Osteoblast (primary cell): Measurements from ENCODE around the gene GNG5. TPM values are rescaled to one million over a fixed set of nuclear protein-coding genes. Genes with fewer than 3 reads are reported as not detected.
A peak's percentile ranks its signal among the peaks of the same experiment; 100 is the strongest.

ENCODE experiments used
- DNase-seq: peaks from one replicate; pipeline ENCODE4 v3.0.0; 2011; ENCODE audit warnings: low spot score, mixed read lengths; ENCODE audit not compliant: insufficient read length; ENCODE audit errors: missing footprints
- H2AFZ ChIP-seq: 2 replicates; pipeline ENCODE4 v1.6.0; 2011; ENCODE audit warnings: mild to moderate bottlenecking, low read length
- H3K27ac ChIP-seq: 2 replicates; pipeline ENCODE4 v1.5.1; 2011; ENCODE audit warnings: mild to moderate bottlenecking, low read depth, low read length, moderate library complexity
- H3K27me3 ChIP-seq: 2 replicates; pipeline ENCODE4 v1.6.0; 2012; ENCODE audit warnings: mild to moderate bottlenecking, control low read depth, inconsistent platforms, low read length, moderate library complexity; ENCODE audit not compliant: insufficient read depth
- H3K36me3 ChIP-seq: 2 replicates; pipeline ENCODE4 v1.5.1; 2011; ENCODE audit warnings: mild to moderate bottlenecking, low read length, control low read depth, moderate library complexity; ENCODE audit not compliant: insufficient read depth
- H3K4me1 ChIP-seq: 2 replicates; pipeline ENCODE4 v1.5.1; 2011; ENCODE audit warnings: mild to moderate bottlenecking, low read length, control low read depth, moderate library complexity; ENCODE audit not compliant: insufficient read depth
- H3K4me2 ChIP-seq: 2 replicates; pipeline ENCODE4 v1.6.0; 2011; ENCODE audit warnings: mild to moderate bottlenecking, low read length; ENCODE audit not compliant: insufficient read depth
- H3K4me3 ChIP-seq: fragments of 200-600 bp; sonication (generic); 3 replicates; pipeline ENCODE4 v1.5.1; 2012; ENCODE audit warnings: mild to moderate bottlenecking, low read length, inconsistent platforms; ENCODE audit not compliant: insufficient read depth
- H3K79me2 ChIP-seq: 2 replicates; pipeline ENCODE4 v1.6.0; 2012; ENCODE audit warnings: mild to moderate bottlenecking, low read length, control low read depth, inconsistent platforms; ENCODE audit not compliant: insufficient read depth
- H3K9me3 ChIP-seq: 2 replicates; pipeline ENCODE4 v1.5.1; 2011; ENCODE audit warnings: low read depth, low read length, control low read depth
- H4K20me1 ChIP-seq: 2 replicates; pipeline ENCODE4 v1.6.0; 2012; ENCODE audit warnings: mild to moderate bottlenecking, low read length, control low read depth; ENCODE audit not compliant: insufficient read depth
- CTCF ChIP-seq: IDR thresholded peaks from 2 replicates; pipeline ENCODE4 v1.5.1; 2011; ENCODE audit warnings: mild to moderate bottlenecking, low read depth, low read length, moderate library complexity; ENCODE audit errors: extremely low read depth
- total RNA-seq: library from RNA; depleted of rRNA; stranded (reverse); fragments of >200 nt; gene quantifications from 2 replicates; pipeline ENCODE4 v1.2.3, GENCODE V29; 2012

GNG5 gene
- 23.5 and 23.6 TPM in 2 replicates for total RNA-seq

DNA sequence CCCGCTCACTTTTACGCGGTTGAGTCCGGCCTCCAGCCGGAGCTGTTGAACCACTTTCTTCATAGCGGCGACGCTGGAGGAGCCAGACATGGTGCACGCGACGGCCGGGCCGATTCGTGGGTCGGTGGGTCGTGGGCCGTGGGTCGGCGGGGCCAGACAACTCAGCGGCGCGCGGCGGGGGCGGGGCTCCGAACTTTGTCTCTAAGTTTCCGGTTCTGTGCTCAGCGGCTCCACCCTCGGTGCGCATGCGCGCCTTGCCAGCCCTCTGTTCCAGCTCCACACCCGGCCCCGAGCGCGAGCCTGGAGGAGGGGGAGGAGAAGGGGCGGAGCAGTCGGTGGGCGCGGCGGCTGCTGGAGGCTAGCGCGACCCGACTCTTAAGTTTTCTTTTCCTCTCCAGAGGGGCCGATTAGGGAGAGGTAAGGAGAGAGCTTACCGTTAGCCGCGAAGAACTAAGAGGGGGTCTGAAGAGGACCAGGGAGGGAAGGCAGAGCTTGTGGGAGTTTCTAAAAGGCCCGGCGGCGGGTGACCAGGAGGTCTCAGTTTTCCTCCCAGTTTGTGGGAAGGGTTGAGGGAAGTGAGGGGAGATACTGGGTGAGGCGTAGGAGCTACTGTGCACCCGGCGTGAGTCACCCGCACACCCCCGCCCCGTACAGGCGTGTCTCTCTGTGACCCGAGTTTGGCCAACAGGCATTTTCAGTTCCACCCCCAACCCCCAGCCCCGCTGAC is at the start of gene GNG5, which contains the start of gene SPATA1:
Gene GNG5, minus strand, starts transcription at position 580 of the 727 bp plus-strand sequence. Its CDS starts 490 bp downstream, at position 90.
Gene SPATA1, plus strand, starts transcription at position 385 of the 727 bp plus-strand sequence. CDS start 9,974 bp downstream, outside the sequence.
- Histone ChIP-seq H2AFZ (peak within 1 kb of the TSS; percentile 92), H3K9me3 (no peaks in the 10 kb centered on the region), H3K27me3 (no peaks in the 10 kb centered on the region), H3K79me2 (peaks cover 54% of the 10 kb centered on the region), H4K20me1 (peaks cover 35% of the 10 kb centered on the region), H3K4me3 (peak within 1 kb of the TSS; percentile 91), H3K4me1 (peaks cover 27% of the 10 kb centered on the region), H3K27ac (peak within 1 kb of the TSS; percentile 97), H3K4me2 (peak within 1 kb of the TSS; percentile 94), H3K36me3 (peaks cover 19% of the 10 kb centered on the region)
- peak; percentile 99 for DNase-seq
- TF ChIP-seq CTCF: no peak

DNA sequence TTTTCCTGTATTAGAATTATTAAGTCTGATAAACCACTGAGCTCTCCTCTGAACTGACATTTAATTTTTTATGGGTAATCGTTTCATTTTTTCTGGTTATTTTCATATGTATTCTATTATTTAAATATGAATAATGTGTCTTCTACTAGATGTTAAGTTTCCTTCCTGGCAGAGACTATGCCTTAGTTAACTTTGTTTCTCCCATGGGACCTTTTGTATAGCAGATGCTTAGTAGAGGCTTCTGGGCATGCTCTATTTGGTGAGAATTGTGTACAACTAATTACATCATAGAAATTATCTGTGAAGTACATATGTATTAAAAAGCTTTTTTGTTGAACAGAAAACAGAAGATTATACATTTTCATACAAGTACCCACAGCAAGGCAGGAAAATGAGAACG is 44.4 kb upstream of the GNG5 start:
- DNase-seq: no peak
- no peak for TF ChIP-seq CTCF
- Histone ChIP-seq H3K36me3 (peaks cover 15% of the 10 kb centered on the region), H3K4me1 (no peaks in the 10 kb centered on the region), H3K79me2 (no peaks in the 10 kb centered on the region), H4K20me1 (no peaks in the 10 kb centered on the region), H3K4me2 (no peak overlapping the region), H3K27ac (no peak overlapping the region), H3K9me3 (no peaks in the 10 kb centered on the region), H3K4me3 (no peak overlapping the region), H2AFZ (no peak overlapping the region), H3K27me3 (no peaks in the 10 kb centered on the region)

GRCh38 chr1:84541679-84542078 is 35.3 kb upstream of the GNG5 start:
- DNase-seq: no peak
- Histone ChIP-seq H3K4me3 (no peak overlapping the region), H3K79me2 (no peaks in the 10 kb centered on the region), H3K9me3 (no peaks in the 10 kb centered on the region), H3K27ac (no peak overlapping the region), H3K27me3 (no peaks in the 10 kb centered on the region), H3K36me3 (peaks cover 9% of the 10 kb centered on the region), H4K20me1 (no peaks in the 10 kb centered on the region), H2AFZ (no peak overlapping the region), H3K4me2 (no peak overlapping the region), H3K4me1 (peaks cover 4% of the 10 kb centered on the region)
- TF ChIP-seq CTCF: no peak

DNA sequence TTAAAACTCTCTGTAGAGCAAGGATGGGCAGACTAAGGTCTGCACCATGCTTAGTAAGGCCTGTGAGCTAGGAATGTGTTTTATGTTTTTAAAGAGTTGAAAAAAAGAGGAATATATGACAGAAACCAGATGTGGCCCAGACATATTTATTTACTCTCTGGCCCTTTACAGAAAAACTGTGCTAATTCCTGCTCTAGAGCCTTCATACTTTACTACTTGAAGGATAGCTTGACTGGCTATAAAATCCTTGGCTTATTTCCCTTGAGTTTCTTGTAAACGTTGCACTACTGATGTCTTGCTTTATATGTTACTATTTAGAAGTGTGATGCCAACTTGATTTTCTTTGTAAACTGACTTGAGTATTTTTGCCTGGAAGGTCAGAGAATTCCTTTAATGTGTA is 34.4 kb upstream of the GNG5 start:
- peaks cover 4% of the 10 kb centered on the region for H3K4me1 ChIP-seq
- H3K9me3 ChIP-seq: no peaks in the 10 kb centered on the region
- peaks cover 9% of the 10 kb centered on the region for H3K36me3 ChIP-seq
- DNase-seq: no peak
- H3K79me2 ChIP-seq: no peaks in the 10 kb centered on the region
- peak overlapping the region; percentile 35 for H3K27ac ChIP-seq
- no peak overlapping the region for H3K4me3 ChIP-seq
- no peaks in the 10 kb centered on the region for H4K20me1 ChIP-seq
- H3K4me2 ChIP-seq: peak overlapping the region; percentile 22
- no peaks in the 10 kb centered on the region for H3K27me3 ChIP-seq
- no peak for TF ChIP-seq CTCF
- H2AFZ ChIP-seq: no peak overlapping the region
